ENCODE data around the gene DCLK1. TPM values are rescaled to one million over a fixed set of nuclear protein-coding genes. Genes with fewer than 3 reads are reported as not detected.

Gene DCLK1
- total RNA-seq, 4 donors from 2014 or later = 10.0 to 41.1 (median 19.5) TPM

- intact Hi-C loops (cut with DNase I; ENCODE audit: low total_unique reads) = no loop called here
Measured at GRCh38 chr13:35906636-35907035, 224.5 kb downstream of the DCLK1 start.

GRCh38 chr13:35903075-35903474, 228.1 kb downstream of the DCLK1 start:
- DNase-seq (ENCODE audit: low spot score in 2 of 2) = no peak
- TF ChIP-seq POLR2A (IDR thresholded peaks at IDR 0.05) (no peak), CTCF (IDR thresholded peaks at IDR 0.05) (no peak)
- intact Hi-C loops (cut with DNase I; ENCODE audit: low total_unique reads) = no loop called here
- H3K4me3 ChIP-seq (ENCODE audit: low read depth, poor library complexity, severe bottlenecking) = no peak overlapping the region
- WGBS, 2 donors = 48 to 63% methylated on average over 1 of the region's 1 CpG

More at GRCh38 chr13:35906636-35907035, 224.5 kb downstream of the DCLK1 start:
- WGBS, 2 donors = 64 to 84% methylated on average over 4 of the region's 4 CpGs
- no peak overlapping the region for H3K4me3 ChIP-seq (ENCODE audit: low read depth, poor library complexity, severe bottlenecking)
- TF ChIP-seq POLR2A (IDR thresholded peaks at IDR 0.05) (no peak), CTCF (IDR thresholded peaks at IDR 0.05) (no peak)
- no peak for DNase-seq (ENCODE audit: low spot score in 2 of 2)

- TF ChIP-seq POLR2A (IDR thresholded peaks at IDR 0.05) (no peak), CTCF (IDR thresholded peaks at IDR 0.05) (no peak)
- intact Hi-C loops (cut with DNase I; ENCODE audit: low total_unique reads) = no loop called here
- DNase-seq (ENCODE audit: low spot score in 2 of 2) = no peak
- WGBS, 2 donors = 76 to 92% methylated on average over 1 of the region's 1 CpG
- no peak overlapping the region for H3K4me3 ChIP-seq (ENCODE audit: low read depth, poor library complexity, severe bottlenecking)
Measured at GRCh38 chr13:35898041-35898440, 233.1 kb downstream of the DCLK1 start.

- intact Hi-C loops (cut with DNase I; ENCODE audit: low total_unique reads) = no loop called here
- no peak overlapping the region for H3K4me3 ChIP-seq (ENCODE audit: low read depth, poor library complexity, severe bottlenecking)
- no peak for TF ChIP-seq CTCF (IDR thresholded peaks at IDR 0.05)
- TF ChIP-seq POLR2A (IDR thresholded peaks at IDR 0.05) = no peak
- DNase-seq (ENCODE audit: low spot score in 2 of 2) = no peak
- 80 to 82% methylated on average over 3 of the region's 3 CpGs for WGBS, 2 donors
Measured at GRCh38 chr13:35894636-35895035, 236.5 kb downstream of the DCLK1 start.

GRCh38 chr13:35892837-35893814, 238.1 kb downstream of the DCLK1 start:
- no peak overlapping the region for H3K4me3 ChIP-seq (ENCODE audit: low read depth, poor library complexity, severe bottlenecking)
- no peak for TF ChIP-seq CTCF (IDR thresholded peaks at IDR 0.05)
- no peak for TF ChIP-seq POLR2A (IDR thresholded peaks at IDR 0.05)
- DNase-seq (ENCODE audit: low spot score in 2 of 2) = no peak
- WGBS, 2 donors = 90 to 92% methylated on average over 6 of the region's 6 CpGs
- intact Hi-C loops (cut with DNase I; ENCODE audit: low total_unique reads) = no loop called here

Data from lower leg skin (tissue), 4 donors.